Esophagus squamous epithelium (tissue), 4 donors: ENCODE results near the gene RASGRF2.

ENCODE experiments used
- POLR2A ChIP-seq, 4 donors: fragments of 450-650 bp; IDR thresholded peaks; one replicate each; pipeline ENCODE4 v1.6.1; 2017; ENCODE audit warnings: antibody characterized with exemption in 4 of 4, mild to moderate bottlenecking in 4 of 4, moderate library complexity in 3 of 4
- TF ChIP-seq, protein P1 (sequence below), 6 experiments: fragments of 450-650 bp in 4 of 6; fragments of 200-600 bp in 2 of 6; sonication (generic) in 2 of 6; IDR thresholded peaks; one replicate each; pipeline ENCODE4 v1.5.1; 2016 to 2019; ENCODE audit warnings: antibody characterized with exemption in 6 of 6, mild to moderate bottlenecking in 4 of 6, moderate library complexity in 4 of 6

GRCh38 chr5:81045389-81045807 lies 85.2 kb downstream of the RASGRF2 start:
- TF ChIP-seq, protein P1, sequence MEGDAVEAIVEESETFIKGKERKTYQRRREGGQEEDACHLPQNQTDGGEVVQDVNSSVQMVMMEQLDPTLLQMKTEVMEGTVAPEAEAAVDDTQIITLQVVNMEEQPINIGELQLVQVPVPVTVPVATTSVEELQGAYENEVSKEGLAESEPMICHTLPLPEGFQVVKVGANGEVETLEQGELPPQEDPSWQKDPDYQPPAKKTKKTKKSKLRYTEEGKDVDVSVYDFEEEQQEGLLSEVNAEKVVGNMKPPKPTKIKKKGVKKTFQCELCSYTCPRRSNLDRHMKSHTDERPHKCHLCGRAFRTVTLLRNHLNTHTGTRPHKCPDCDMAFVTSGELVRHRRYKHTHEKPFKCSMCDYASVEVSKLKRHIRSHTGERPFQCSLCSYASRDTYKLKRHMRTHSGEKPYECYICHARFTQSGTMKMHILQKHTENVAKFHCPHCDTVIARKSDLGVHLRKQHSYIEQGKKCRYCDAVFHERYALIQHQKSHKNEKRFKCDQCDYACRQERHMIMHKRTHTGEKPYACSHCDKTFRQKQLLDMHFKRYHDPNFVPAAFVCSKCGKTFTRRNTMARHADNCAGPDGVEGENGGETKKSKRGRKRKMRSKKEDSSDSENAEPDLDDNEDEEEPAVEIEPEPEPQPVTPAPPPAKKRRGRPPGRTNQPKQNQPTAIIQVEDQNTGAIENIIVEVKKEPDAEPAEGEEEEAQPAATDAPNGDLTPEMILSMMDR (IDR thresholded peaks at IDR 0.05), result no peak
- no peak for TF ChIP-seq POLR2A (IDR thresholded peaks at IDR 0.05)
